B cell (primary cell): ENCODE measurements around the gene CNOT4.

ENCODE experiments used
- EZH2 ChIP-seq: IDR thresholded peaks from 2 replicates; pipeline ENCODE4 v1.6.1; 2012; ENCODE audit warnings: borderline replicate concordance, low read depth, mild to moderate bottlenecking, moderate library complexity, low read length; ENCODE audit not compliant: insufficient read depth, poor library complexity, severe bottlenecking
- TF ChIP-seq, protein P1 (sequence below): fragments of 200-600 bp; IDR thresholded peaks from one replicate; pipeline ENCODE4 v1.8.0; 2022; ENCODE audit warnings: antibody characterized with exemption, mild to moderate bottlenecking

DNA sequence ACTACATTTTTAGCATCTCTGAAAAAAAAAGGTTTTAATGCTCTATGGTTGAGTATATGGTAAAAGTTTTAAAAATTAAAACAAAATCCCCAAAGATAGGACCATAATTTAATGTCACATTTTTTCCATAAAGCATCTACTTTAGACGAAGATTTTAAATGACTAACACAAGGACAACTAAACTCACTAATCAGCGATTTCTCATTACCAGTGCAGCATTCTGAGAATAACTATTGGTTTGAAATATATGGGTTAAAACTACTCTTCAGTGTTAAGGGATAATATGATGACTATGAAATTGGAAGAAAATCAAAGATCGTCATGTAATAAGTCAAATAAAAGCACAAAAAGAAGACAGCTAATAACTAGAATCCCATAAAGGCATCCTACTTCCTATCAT is 118.4 kb downstream of the CNOT4 start:
- TF ChIP-seq, protein P1, sequence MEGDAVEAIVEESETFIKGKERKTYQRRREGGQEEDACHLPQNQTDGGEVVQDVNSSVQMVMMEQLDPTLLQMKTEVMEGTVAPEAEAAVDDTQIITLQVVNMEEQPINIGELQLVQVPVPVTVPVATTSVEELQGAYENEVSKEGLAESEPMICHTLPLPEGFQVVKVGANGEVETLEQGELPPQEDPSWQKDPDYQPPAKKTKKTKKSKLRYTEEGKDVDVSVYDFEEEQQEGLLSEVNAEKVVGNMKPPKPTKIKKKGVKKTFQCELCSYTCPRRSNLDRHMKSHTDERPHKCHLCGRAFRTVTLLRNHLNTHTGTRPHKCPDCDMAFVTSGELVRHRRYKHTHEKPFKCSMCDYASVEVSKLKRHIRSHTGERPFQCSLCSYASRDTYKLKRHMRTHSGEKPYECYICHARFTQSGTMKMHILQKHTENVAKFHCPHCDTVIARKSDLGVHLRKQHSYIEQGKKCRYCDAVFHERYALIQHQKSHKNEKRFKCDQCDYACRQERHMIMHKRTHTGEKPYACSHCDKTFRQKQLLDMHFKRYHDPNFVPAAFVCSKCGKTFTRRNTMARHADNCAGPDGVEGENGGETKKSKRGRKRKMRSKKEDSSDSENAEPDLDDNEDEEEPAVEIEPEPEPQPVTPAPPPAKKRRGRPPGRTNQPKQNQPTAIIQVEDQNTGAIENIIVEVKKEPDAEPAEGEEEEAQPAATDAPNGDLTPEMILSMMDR, result no peak
- no peak for TF ChIP-seq EZH2
